HG03342 (cell line): ENCODE measurements around the gene VPS13D.
"Not testable (repeated sequence)": the region's sequence is repeated elsewhere in the genome, so short reads cannot be mapped to it uniquely, and the experiment has no call there.

Experiments
- ATAC-seq: cut with Tn5 transposase; IDR thresholded peaks from one replicate; pipeline ENCODE4 v1.9.1; 2021; ENCODE audit warnings: mild to moderate bottlenecking, moderate library complexity; ENCODE audit not compliant: unreplicated experiment

Gene VPS13D

DNA sequence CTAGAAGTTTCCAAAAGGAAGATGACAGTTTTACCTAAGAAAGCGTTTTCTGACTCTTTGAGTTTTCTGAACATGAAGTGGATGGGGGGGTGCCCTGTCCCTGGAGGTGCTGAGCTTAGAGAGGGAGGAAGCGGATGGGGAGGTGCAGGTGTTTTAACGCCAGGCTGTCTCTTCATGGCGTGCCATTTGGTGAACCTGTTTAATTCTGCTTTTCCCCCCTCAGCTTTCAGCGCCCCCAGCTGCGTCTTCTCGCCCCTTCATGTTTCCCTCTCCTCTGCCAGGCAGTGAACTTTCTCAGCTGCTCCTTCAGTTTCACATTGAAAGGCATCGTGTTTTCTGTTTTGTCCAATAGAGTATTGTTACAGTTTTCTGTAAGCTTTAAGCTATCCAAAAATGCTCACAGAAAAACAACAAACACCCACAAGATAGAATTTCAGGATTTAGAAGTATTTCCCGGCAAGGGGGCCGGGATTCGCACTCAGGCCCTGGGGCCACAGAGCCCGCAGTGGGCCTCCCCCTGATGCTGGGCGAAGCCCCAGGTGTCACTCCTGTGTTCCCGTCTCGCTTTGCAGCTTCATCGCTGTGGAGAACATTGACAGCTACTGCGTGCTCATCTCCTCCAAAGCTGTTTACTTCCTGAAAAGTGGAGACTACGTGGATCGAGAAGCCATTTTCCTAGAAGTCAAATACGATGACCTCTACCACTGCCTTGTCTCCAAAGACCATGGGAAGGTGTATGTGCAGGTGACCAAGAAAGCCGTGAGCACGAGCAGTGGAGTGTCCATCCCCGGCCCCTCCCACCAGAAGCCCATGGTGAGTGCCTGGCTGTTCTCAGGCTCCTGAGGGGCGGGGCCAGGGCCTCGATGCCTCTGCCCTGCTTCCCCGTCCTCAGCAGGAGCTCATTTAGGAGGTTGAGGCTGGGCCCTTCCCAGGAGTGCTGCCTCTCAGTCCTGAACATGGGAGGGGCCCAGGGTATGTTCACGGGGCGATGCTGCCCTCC, 276.8 kb downstream of the VPS13D start:
- no peak for ATAC-seq

DNA sequence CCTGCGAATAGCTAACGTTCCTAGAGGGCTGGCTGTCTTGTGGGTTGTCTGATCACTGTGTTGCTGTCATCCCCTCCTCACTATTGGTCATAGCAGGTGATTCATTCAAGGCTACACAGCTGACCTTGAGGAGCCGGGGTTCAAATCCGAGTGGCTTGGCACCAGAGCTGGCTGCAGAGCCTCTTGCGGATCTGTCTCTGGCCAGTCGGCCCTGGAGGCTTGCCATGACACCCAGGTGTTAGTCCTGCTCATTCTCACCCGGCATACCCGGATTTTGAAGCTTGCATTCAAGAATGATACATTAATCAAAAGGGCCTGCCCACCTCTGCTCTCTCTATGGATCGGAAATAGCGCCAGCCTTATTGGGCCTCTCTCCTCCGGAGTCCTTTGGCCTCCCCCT, 277.8 kb downstream of the VPS13D start:
- no peak for ATAC-seq

DNA sequence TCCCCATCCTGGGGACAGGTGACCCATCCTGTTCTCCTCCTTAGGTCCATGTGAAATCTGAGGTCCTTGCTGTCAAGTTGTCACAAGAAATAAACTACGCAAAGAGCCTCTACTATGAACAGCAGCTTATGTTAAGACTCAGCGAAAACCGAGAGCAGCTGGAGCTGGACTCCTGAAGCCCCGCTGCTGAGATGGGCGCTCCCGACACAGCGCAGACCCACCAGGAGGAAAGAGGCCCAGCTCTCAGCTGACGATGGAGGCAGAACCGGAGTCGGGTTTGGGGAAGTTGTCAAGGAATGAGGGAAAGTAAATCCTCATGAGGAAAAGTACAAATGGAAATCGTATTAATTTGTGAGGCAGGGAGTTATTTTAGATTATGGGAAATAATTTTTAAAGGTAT, 279.0 kb downstream of the VPS13D start:
- no peak for ATAC-seq

- ATAC-seq, result no peak
Measured at GRCh38 chr1:12511128-12511484, 281.3 kb downstream of the VPS13D start.

GRCh38 chr1:12511516-12512468, 282.0 kb downstream of the VPS13D start:
- no peak for ATAC-seq

DNA sequence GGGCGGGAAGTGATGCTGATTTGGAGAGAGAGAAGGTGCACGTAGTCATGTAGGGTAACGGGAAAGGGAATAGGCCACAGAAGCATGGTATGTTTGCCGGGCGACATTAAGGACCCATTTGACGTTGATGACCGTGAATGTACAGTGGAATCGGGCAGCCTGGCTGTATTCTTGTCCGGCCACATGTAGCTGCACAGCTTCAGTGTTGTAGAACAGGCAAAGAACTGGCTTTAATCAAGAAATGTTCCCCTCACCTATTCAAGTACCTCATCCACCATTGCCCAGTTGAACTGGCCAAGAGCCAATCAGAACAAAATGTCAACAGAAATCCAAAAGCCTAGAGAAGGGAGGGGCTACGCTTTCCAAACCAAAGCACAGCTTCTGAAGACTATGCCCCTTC, 283.4 kb downstream of the VPS13D start:
- no peak for ATAC-seq

DNA sequence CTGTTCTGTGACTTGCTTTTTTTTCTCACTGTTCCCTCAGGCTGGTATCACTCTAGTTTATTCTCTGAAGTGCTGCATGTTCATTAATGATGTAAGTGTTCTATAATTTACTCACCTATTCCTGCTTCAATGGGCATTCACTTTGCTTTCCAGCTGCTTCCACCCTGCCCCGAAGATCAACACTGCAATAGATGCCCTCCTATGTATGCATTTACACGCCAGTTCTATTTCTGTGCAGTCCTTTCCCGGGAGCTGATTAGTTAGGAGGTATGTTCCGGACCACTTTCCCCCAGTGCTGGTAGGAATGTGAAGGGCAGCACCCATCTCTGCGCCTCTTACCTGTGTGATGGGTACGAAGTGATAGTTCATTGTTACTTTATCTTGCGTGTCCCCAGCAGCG, 284.8 kb downstream of the VPS13D start:
- ATAC-seq, result no peak

GRCh38 chr1:12515234-12515633, 285.4 kb downstream of the VPS13D start:
- no peak for ATAC-seq

DNA sequence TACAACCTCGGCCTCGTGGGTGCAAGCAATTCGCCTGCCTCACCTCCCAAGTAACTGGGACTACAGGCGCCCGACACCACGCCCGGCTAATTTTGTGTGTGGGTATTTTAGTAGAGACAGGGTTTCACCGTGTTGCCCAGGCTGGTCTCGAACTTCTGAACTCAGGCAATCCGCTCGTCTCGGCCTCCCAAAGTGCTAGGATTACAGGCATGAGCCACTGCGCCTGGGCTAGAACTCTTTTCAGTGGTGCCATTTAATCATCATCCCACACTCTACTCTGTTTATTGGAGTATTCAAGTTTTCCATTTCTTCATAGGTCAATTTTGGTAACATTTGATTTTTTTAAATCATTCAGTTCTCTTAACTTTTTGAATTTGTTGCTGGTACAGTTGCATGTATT, 286.9 kb downstream of the VPS13D start:
- ATAC-seq, result no peak

- no peak for ATAC-seq
Measured at GRCh38 chr1:12518931-12519692, 289.3 kb downstream of the VPS13D start.

DNA sequence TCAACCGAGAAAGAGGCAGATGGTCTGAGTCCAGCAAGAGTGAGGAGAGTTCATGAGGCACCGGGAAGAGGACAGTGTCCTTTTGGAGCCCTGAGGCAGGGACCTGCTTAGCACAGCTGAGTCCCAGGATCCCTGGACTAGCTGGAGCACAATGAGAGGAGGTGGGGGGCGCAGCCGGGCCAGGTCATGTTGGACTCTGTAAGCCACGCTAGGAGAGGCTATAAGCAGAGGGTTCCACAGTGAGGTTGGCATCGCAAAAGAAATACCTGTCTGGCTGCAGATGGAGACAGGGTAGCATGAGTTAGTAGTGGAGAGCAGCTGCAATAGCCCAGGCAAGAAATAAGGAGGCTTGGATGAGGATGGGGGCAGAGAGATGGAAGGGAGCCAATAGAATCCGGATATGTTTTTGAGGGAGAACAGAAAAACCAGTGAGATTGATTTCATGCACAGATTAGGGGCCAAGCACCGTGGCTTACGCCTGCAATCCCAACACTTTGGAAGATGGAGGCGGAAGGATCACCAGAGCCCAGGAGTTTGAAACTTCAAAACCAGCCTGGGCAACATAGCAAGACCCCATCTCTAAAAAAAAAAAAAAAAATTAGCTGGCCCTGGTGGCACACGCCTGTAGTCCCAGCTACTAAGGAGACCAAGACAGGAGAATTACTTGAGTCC, 290.0 kb downstream of the VPS13D start:
- ATAC-seq, result no peak

GRCh38 chr1:12521096-12521495, 291.3 kb downstream of the VPS13D start:
- ATAC-seq, result no peak

- ATAC-seq, result not testable (repeated sequence)
Measured at GRCh38 chr1:12522780-12523179, 292.9 kb downstream of the VPS13D start.

- ATAC-seq, result no peak
Measured at GRCh38 chr1:12524266-12524665, 294.4 kb downstream of the VPS13D start.

DNA sequence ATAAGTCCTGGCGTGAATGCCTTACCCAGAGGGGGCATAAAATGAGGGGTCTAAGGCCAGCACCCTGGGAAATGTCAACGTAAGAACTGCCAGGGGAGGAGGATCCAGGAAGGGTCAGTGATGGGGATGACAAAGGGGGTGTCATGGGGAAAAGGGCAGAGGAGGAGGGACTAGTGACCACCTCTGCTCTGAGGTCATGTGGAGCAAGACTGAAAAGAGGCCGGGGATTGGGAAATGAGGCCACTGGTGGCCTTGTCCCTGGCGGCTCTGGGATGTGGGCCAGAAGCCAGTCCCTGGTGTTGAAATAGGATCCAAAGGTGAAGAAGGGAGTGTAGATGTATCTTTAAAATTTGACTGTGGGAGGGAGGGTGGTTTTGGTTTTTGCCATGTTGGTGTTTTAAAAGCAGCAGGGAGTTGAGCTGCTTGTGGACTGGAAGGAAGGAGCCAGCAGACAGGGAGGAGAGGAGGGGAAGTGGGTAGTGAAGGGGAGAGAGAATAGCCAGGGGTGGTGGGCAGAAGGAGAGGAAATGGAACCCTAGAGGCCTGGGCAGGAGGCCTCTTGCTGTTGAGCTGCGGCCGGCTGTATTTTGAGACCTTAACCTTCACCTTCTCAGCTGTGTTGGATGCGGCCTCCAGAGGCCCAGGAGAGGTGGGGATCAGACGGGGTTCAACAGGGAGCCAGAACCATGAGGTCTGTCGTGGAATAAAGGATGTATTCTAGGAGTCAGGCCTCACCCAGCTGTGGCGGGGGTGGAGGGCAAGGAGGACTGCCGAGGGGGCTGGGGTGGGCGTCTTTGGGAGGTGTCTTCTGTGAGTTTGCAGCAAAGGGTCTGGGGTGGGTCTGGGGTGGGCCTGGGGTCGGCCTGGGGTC, 295.7 kb downstream of the VPS13D start:
- ATAC-seq, result no peak

- ATAC-seq, result no peak
Measured at GRCh38 chr1:12527564-12527963, 297.7 kb downstream of the VPS13D start.

DNA sequence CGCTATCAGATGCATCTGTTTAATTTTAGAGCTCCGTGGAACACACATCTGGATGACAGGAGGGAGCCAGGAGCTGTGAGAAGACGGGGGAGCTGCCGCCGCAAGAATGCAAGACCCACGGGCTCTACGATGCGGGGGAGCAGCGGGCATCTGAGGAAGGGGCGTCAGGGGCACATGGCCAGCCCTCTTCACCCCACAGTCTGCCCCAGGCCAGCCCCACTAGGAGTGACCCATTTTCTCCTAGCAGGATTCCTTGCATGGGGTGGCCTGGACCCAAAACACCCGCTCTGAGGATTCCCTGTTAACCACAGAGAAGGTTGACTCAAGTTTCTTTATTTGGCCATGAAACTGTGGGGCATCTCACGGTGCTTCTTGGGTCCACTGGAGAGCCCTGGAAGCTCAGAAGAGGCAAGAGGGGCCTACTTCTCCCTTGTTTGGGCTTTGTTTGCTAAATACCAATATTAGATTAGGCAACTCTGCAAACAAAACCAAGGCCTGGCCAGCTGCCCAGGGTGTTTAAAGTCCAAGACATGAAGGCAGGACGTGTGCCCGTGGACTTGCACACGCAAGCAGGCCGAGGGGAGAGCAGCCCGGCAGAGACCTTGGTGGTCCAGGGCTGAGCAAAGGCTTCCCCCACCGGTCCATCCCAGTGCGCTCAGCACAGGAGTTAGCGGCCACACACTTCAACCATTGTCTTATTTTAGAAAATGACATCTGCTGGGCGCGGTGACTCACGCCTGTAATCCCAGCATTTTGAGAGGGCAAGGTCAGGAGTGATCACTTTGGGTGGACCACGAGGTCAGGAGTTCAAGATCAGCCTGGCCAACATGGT, 298.4 kb downstream of the VPS13D start:
- ATAC-seq, result no peak

GRCh38 chr1:12529640-12530174, 299.9 kb downstream of the VPS13D start:
- ATAC-seq, result no peak
